HG03439 (cell line): Measurements from ENCODE around the gene SRCIN1.

Experiments used
- ATAC-seq: cut with Tn5 transposase; IDR thresholded peaks from one replicate; pipeline ENCODE4 v1.9.1; 2021; ENCODE audit warnings: mild to moderate bottlenecking, moderate library complexity; ENCODE audit not compliant: unreplicated experiment

Gene SRCIN1

GRCh38 chr17:38600416-38600815, 5.3 kb downstream of the SRCIN1 start:
- no peak for ATAC-seq

GRCh38 chr17:38599398-38599856, 6.3 kb downstream of the SRCIN1 start:
- ATAC-seq, result no peak

- no peak for ATAC-seq
Observed at GRCh38 chr17:38598995-38599394, 6.8 kb downstream of the SRCIN1 start.

- no peak for ATAC-seq
Observed at GRCh38 chr17:38598536-38598935, 7.2 kb downstream of the SRCIN1 start.

GRCh38 chr17:38597375-38597774, 8.4 kb downstream of the SRCIN1 start:
- no peak for ATAC-seq

GRCh38 chr17:38596651-38597050, 9.1 kb downstream of the SRCIN1 start:
- no peak for ATAC-seq

- no peak for ATAC-seq
Observed at GRCh38 chr17:38595892-38596291, 9.9 kb downstream of the SRCIN1 start.

- no peak for ATAC-seq
Observed at GRCh38 chr17:38594152-38594551, 11.6 kb downstream of the SRCIN1 start.

- ATAC-seq, result no peak
Observed at GRCh38 chr17:38592487-38592886, 13.3 kb downstream of the SRCIN1 start.

- no peak for ATAC-seq
Observed at GRCh38 chr17:38591759-38592241, 14.0 kb downstream of the SRCIN1 start.

GRCh38 chr17:38590988-38591758, 14.6 kb downstream of the SRCIN1 start:
- no peak for ATAC-seq

GRCh38 chr17:38589462-38590114, 16.2 kb downstream of the SRCIN1 start:
- ATAC-seq, result no peak

GRCh38 chr17:38588788-38589174, 17.0 kb downstream of the SRCIN1 start:
- no peak for ATAC-seq

- no peak for ATAC-seq
Observed at GRCh38 chr17:38587947-38588787, 17.6 kb downstream of the SRCIN1 start.

GRCh38 chr17:38587203-38587602, 18.5 kb downstream of the SRCIN1 start:
- no peak for ATAC-seq

- no peak for ATAC-seq
Observed at GRCh38 chr17:38586788-38587187, 19.0 kb downstream of the SRCIN1 start.

- ATAC-seq, result no peak
Observed at GRCh38 chr17:38585918-38586529, 19.7 kb downstream of the SRCIN1 start.

GRCh38 chr17:38585056-38585917, 20.5 kb downstream of the SRCIN1 start:
- ATAC-seq, result no peak

GRCh38 chr17:38584350-38584925, 21.3 kb downstream of the SRCIN1 start:
- ATAC-seq, result no peak
